HG02885 (cell line): ENCODE results near the gene GATA6.
"Not testable (repeated sequence)": the region's sequence is repeated elsewhere in the genome, so short reads cannot be mapped to it uniquely, and the experiment has no call there.

Experiments used
- ATAC-seq: cut with Tn5 transposase; IDR thresholded peaks from one replicate; pipeline ENCODE4 v1.9.1; 2021; ENCODE audit warnings: mild to moderate bottlenecking; ENCODE audit not compliant: unreplicated experiment, poor library complexity

GATA6 gene

DNA sequence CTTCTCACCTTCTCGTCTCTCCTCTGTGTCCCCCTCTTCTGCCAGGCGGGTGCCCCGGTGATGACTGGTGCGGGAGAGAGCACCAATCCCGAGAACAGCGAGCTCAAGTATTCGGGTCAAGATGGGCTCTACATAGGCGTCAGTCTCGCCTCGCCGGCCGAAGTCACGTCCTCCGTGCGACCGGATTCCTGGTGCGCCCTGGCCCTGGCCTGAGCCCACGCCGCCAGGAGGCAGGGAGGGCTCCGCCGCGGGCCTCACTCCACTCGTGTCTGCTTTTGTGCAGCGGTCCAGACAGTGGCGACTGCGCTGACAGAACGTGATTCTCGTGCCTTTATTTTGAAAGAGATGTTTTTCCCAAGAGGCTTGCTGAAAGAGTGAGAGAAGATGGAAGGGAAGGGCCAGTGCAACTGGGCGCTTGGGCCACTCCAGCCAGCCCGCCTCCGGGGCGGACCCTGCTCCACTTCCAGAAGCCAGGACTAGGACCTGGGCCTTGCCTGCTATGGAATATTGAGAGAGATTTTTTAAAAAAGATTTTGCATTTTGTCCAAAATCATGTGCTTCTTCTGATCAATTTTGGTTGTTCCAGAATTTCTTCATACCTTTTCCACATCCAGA lies 31.3 kb downstream of the GATA6 start:
- no peak for ATAC-seq

- no peak for ATAC-seq
Observed at GRCh38 chr18:22203035-22203434, 33.6 kb downstream of the GATA6 start.

GRCh38 chr18:22203536-22204213 lies 34.3 kb downstream of the GATA6 start:
- ATAC-seq = no peak

- no peak for ATAC-seq
Observed at GRCh38 chr18:22204214-22204536, 34.8 kb downstream of the GATA6 start.

GRCh38 chr18:22204996-22205395 lies 35.6 kb downstream of the GATA6 start:
- no peak for ATAC-seq

GRCh38 chr18:22207021-22207758 lies 37.8 kb downstream of the GATA6 start:
- ATAC-seq = no peak

DNA sequence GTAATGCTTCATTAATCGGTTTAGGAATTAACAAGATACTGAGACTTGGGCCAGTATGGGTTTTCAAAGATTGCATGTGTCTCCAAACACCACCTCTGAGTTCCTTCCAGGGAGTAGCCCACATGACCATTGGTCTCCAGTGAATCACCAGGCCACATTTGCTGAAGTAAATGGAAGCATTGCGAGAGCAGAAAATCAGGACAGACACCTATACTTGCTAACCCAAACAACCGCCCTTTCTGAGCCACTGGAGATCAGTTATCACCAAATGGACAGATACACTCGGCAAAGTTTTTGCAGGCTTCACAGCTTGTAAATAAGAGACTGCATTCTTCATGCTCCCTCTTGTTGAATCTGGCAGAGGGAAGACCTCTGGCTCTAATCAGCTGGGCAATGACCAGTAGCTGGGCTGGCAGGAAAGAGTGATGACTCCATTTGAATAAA lies 40.9 kb downstream of the GATA6 start:
- no peak for ATAC-seq

GRCh38 chr18:22211657-22212056 lies 42.3 kb downstream of the GATA6 start:
- ATAC-seq = no peak

- no peak for ATAC-seq
Observed at GRCh38 chr18:22213333-22213973, 44.1 kb downstream of the GATA6 start.

DNA sequence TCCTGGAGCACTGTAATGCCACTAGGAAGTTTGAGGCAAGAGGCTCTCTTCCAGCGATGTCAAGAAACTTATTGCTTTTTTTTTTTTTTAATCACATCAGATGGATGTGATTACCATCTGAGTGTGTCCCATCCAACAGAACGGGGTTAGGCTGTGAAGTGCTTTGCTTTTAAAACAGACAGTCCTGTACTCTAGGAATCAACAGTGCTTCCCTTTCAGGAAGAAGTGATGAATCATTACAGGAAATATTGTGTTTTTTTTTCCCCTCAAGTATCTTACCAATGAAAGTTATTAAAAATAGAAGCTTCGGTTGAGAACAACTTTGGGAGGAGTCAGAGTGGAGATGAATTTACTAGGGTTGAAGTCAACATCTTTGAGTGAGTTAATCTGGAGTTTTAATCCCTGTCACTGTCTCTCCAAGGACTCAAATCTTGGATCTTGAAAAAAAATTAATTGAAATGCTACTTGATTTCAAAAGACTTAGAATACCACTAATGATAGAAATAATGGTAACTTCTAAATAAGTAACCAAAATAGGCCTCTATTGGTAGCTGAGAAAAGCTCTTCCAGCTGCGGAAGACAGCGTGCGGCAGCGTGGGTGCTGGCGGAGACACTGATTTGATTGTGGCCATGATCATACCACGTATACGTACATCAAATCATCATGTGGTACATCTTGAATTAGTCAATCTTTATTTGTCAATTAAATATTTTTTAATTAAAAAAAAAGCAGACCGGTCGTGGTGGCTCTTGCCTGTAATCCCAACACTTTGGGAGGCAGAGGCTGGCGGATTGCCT lies 45.5 kb downstream of the GATA6 start:
- ATAC-seq = no peak

- ATAC-seq = no peak
Observed at GRCh38 chr18:22218835-22219234, 49.4 kb downstream of the GATA6 start.

DNA sequence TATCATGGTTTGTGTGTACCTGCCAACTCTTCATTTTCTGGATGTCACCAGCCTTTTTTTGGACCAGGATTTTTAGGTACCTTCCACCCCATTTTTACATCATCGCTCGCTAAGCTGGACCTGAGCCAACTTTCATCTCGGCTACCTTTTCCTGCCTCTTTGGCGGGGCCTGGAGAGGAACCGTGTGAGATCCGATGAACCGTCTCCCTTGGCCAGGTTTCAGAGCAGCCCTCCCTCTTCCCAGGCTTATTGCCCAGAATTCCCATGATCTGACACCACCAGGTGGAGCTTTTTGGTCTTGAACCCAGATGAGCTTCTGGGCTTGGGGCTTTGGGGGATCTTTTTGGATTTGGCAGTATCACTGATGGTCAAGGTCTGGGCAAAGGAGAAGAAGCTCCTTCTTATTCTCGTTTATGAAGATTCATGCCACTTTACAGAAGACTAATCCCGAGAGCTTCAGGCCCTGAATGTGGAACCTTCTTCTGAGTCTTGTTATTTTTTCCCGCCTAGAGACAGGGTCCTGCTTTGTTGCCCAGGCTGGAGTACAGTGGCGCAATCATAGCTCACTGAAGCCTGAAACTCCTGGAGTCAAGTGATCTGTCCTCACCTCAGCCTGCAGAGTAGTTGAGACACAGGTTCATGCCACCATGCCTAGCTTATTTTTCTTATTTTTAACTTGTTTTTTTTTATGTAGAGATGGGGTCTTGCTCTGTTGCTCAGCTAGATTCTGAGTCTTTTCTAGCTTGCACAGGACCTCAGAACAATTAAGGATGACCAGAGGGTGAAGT lies 50.4 kb downstream of the GATA6 start:
- ATAC-seq = no peak

DNA sequence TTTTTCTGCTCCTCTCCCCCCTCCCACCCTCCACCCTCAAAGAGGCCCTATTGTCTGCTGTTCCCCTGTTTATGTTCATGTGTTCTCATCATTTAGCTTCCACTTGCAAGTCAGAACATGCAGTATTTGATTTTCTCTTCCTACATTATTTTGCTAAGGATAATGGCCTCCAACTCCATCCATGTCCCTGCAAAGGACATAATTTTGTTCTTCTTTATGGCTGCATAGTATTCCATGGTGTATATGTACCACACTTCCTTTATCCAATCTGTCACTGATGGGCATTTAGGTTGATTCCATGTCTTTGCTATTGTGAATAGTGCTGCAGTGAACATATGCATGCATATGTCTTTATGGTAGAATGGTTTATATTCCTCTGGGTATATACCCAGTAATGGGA lies 51.2 kb downstream of the GATA6 start:
- not testable (repeated sequence) for ATAC-seq

GRCh38 chr18:22221350-22221749 lies 52.0 kb downstream of the GATA6 start:
- ATAC-seq = no peak

- ATAC-seq = no peak
Observed at GRCh38 chr18:22223254-22223964, 54.0 kb downstream of the GATA6 start.

DNA sequence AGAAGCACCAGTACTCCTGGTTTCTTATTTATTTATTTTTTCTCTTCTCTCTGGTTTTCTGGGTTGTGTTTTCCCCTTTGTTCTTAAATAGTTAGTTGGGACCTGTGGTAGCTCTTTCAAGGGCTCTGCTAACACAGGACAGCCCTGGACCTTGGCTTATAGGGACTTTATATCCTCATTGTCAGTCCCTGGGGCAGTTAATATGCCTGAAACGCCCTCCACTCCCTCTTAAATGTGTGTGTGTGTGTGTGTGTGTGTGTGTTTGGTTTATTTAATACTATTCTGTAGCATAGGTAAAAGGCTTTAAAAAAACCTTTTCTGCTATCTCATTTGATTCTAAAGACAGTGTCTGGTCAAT lies 54.6 kb downstream of the GATA6 start:
- no peak for ATAC-seq

DNA sequence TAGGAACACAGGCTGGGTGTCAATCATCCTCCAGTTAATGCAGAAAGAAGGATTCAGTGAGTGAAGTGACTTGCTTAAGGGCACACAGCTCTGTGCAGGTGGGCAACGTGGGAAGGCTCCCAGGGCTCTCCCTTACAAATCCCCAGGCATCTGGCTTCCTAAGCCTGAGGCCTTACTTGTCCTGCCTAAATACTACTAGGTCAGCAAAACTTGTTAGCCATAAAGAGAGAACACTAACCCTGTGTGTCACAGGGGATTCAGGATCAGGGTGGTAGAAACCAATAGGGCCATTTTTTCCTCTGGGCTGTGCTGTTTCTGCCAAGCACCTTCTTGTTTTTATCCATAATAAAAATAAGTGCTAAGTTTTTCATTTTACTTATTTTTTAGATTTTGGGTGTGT lies 55.0 kb downstream of the GATA6 start:
- no peak for ATAC-seq

GRCh38 chr18:22226801-22227200 lies 57.4 kb downstream of the GATA6 start:
- no peak for ATAC-seq

GRCh38 chr18:22228976-22229375 lies 59.6 kb downstream of the GATA6 start:
- no peak for ATAC-seq
